Ovary (tissue), 9 donors: ENCODE results near the gene MATCAP1. TPM values are rescaled to one million over a fixed set of nuclear protein-coding genes. Genes with fewer than 3 reads are reported as not detected.

ENCODE experiments used
- DNase-seq, 5 donors: peaks; one replicate each; pipeline ENCODE4 v3.0.0-alpha.2; 2019 to 2020
- H3K27ac ChIP-seq, 2 donors: fragments of 200-600 bp; one replicate each; pipeline versions ENCODE4 v1.5.1 to v1.8.0; 2019 to 2022
- H3K27me3 ChIP-seq: fragments of 200-600 bp; one replicate; pipeline ENCODE4 v1.8.0; 2022
- H3K36me3 ChIP-seq: fragments of 200-600 bp; sonication (generic); one replicate; pipeline ENCODE4 v1.5.1; 2019
- H3K4me1 ChIP-seq: one replicate; pipeline ENCODE4 v1.8.1; 2013; ENCODE audit warnings: mild to moderate bottlenecking, moderate library complexity; ENCODE audit not compliant: insufficient read depth
- H3K4me3 ChIP-seq: fragments of 200-600 bp; sonication (generic); one replicate; pipeline ENCODE4 v1.5.1; 2017
- H3K9me3 ChIP-seq, 2 donors: fragments of 200-600 bp in 1 of 2; sonication (generic) in 1 of 2; one replicate each; pipeline versions ENCODE4 v1.5.1 to v1.8.1; 2013 to 2019; ENCODE audit warnings: mild to moderate bottlenecking in 1 of 2, moderate library complexity in 1 of 2
- CTCF ChIP-seq, 3 donors: fragments of 450-650 bp in 2 of 3; fragments of 200-600 bp in 1 of 3; IDR thresholded peaks; one replicate each; pipeline versions ENCODE4 v1.5.1 to v1.8.0; 2016 to 2022; ENCODE audit warnings: antibody characterized with exemption in 3 of 3, mild to moderate bottlenecking in 1 of 3
- EP300 ChIP-seq: sonication (generic); formaldehyde crosslinking; IDR thresholded peaks from one replicate; pipeline ENCODE4 v1.6.1; 2017; ENCODE audit warnings: antibody characterized with exemption
- POLR2A ChIP-seq: fragments of 450-650 bp; IDR thresholded peaks from one replicate; pipeline ENCODE4 v1.6.1; 2017; ENCODE audit warnings: antibody characterized with exemption, mild to moderate bottlenecking, moderate library complexity
- WGBS, 3 donors: extraction: QIAGEN DNeasy Blood & Tissue Kit in 1 of 3; methylation state at CpG; one replicate each; pipeline versions ENCODE4 v1.1.5 to v1.1.7; 2013 to 2017; 5-methylcytosine and 5-hydroxymethylcytosine counted together
- intact Hi-C, 4 donors: fragments of 100-400 bp; cut with DNase I; formaldehyde crosslinking; loops; one replicate each; pipeline versions ENCODE4 v1.11.0 to v1.15.1; 2022 to 2023
- polyA plus RNA-seq, 2 donors: library from polyadenylated mRNA; stranded (reverse); fragments of 200-250 nt in 1 of 2; fragments of 350-450 nt in 1 of 2; fragmentation: Illumina TruSeq in 1 of 2; extraction: RNeasy Lipid Tissue Mini Kit (QIAGEN cat#74804) in 1 of 2; gene quantifications; one replicate each; pipeline ENCODE4 v1.2.3, GENCODE V29; 2013 to 2014
- total RNA-seq, 7 donors: library from RNA; depleted of rRNA in 2 of 7; stranded (reverse); fragments of >200 nt in 2 of 7; fragmentation: NEBNext Ultra II Directional in 3 of 7; extraction: Animal tissue kit (Norgen Biotek cat#: 25700) in 3 of 7; gene quantifications; one replicate each; pipeline versions ENCODE4 v1.1.0 to v1.2.4, GENCODE V29; 2016 to 2023
- donor health status: DM: no; HTN: no; CAD: no; lungs with moderate emphysema.
- donor health status: DM: no; HTN: no; CAD: no.
- donor health status: Bipolar disorder and iron deficiency.
- donor health status: DM: yes; HTN: yes; CAD: no.
- donor health status: DM: no; HTN: no; CAD: no.
- donor health status: DM: yes; HTN: yes; CAD: no.

MATCAP1 gene
- total and polyA plus RNA-seq, 9 donors, result 15.4 to 96.4 (median 53.6) TPM

DNA sequence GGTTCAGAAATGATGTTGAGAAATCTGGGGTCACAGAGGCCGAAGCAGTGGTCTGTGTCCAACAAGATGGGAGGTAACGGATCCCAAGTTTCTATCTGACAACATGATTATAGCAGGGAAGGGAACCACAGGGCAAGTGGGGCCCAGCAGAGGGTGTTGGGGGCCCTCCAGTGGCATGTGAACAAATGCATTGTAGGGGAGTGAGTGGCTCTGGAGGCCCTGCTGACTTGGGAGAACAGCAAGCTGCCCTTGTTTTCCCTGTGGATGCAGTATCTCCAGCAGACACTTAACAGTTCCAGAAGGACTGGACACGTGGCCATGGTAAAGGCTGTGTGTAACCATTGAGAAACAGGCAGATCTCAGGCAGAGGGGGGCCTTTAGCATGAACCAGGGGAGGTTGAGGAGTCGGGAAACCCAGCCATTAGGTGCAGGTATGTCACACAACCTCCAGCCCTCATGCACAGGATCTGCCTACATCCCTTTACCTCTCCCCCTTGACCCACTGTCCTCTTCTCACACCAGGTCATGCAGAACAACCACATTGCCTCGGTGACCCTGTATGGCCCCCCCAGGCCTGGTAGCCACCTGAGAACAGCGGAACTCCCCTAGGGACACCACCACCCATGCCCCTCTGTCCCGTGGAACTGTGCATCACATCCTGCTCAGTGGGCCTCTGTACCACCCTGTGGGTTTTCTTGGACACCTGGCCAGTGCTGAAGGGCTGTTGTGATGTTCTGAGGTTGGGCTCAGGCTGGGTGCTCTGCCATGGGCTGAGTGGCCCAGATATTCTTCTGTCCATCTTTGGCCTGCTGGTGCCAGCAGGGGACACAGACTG lies 37.0 kb downstream of the MATCAP1 start:
- no peaks in the 10 kb centered on the region for H3K4me1 ChIP-seq
- H3K4me3 ChIP-seq, result no peak overlapping the region
- DNase-seq, result no peak
- H3K27me3 ChIP-seq, result no peaks in the 10 kb centered on the region
- intact Hi-C loops, result no loop called here
- no peaks in the 10 kb centered on the region for H3K9me3 ChIP-seq
- WGBS, 3 donors, result 69 to 73% (median 72%) methylated on average over 7 of the region's 7 CpGs
- no peak overlapping the region for H3K27ac ChIP-seq
- peaks cover 2% of the 10 kb centered on the region for H3K36me3 ChIP-seq
- TF ChIP-seq CTCF (IDR thresholded peaks at IDR 0.05), result no peak
- no peak for TF ChIP-seq POLR2A
- no peak for TF ChIP-seq EP300

GRCh38 chr16:67145746-67146145 lies 38.0 kb downstream of the MATCAP1 start:
- Histone ChIP-seq H3K4me1 (no peaks in the 10 kb centered on the region), H3K9me3 (no peaks in the 10 kb centered on the region), H3K36me3 (peaks cover 2% of the 10 kb centered on the region), H3K27ac (no peak overlapping the region), H3K27me3 (no peaks in the 10 kb centered on the region), H3K4me3 (no peak overlapping the region)
- intact Hi-C loops, result no loop called here
- DNase-seq, result no peak
- 76 to 85% (median 82%) methylated on average over 2 of the region's 2 CpGs for WGBS, 3 donors
- TF ChIP-seq EP300, result no peak
- no peak for TF ChIP-seq POLR2A
- no peak for TF ChIP-seq CTCF (IDR thresholded peaks at IDR 0.05)

DNA sequence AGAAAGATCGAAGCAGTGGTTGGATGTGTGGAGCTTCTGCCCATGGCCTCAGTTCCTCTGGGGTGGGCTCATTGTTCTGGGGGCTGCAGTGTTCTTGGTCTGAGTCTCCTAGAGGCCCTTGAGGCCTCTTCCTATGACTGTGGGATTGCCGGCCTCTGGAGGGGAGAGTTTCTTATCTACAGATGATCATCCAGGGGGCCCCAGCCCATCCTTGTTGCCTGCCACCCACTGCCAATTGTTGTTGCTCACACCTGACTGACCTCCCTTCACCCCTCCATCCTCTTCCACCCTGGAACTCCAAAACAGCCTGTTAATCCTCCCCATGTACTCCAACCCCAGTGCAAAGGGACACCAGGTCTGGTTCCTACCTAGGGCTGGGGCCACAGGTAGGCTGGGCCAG lies 38.8 kb downstream of the MATCAP1 start:
- 81 to 100% (median 94%) methylated on average over 2 of the region's 2 CpGs for WGBS, 3 donors

GRCh38 chr16:67142342-67142741 lies 41.4 kb downstream of the MATCAP1 start:
- Histone ChIP-seq H3K27me3 (no peaks in the 10 kb centered on the region), H3K36me3 (peaks cover 2% of the 10 kb centered on the region), H3K4me1 (no peaks in the 10 kb centered on the region), H3K4me3 (no peak overlapping the region), H3K9me3 (no peaks in the 10 kb centered on the region), H3K27ac (no peak overlapping the region)
- 83 to 92% (median 89%) methylated on average over 9 of the region's 9 CpGs for WGBS, 3 donors
- no peak for DNase-seq
- TF ChIP-seq EP300, result no peak
- TF ChIP-seq CTCF (IDR thresholded peaks at IDR 0.05), result no peak
- no peak for TF ChIP-seq POLR2A
- intact Hi-C loops, result no loop called here

More for the DNA sequence above, 38.8 kb downstream of the MATCAP1 start:
- Histone ChIP-seq H3K4me3 (no peak overlapping the region), H3K36me3 (peaks cover 2% of the 10 kb centered on the region), H3K9me3 (no peaks in the 10 kb centered on the region), H3K4me1 (no peaks in the 10 kb centered on the region), H3K27me3 (no peaks in the 10 kb centered on the region), H3K27ac (no peak overlapping the region)
- no peak for DNase-seq
- TF ChIP-seq CTCF (IDR thresholded peaks at IDR 0.05), result no peak
- no peak for TF ChIP-seq EP300
- no peak for TF ChIP-seq POLR2A
- intact Hi-C loops, result no loop called here
